RWPE2 (cell line): Measurements from ENCODE around the gene MKX.

Source experiments
- ATAC-seq: fragments of 200-7000 bp; cut with Tn5 transposase; 3 replicates; pipeline ENCODE4 v1.9.1; 2021; ENCODE audit warnings: low read depth
- DNase-seq: peaks from one replicate; pipeline ENCODE4 v3.0.0-alpha.2; 2020; ENCODE audit warnings: low spot score
- H3K27ac ChIP-seq: fragments of 450-650 bp; 2 replicates; pipeline ENCODE4 v1.5.1; 2017; ENCODE audit warnings: mild to moderate bottlenecking; ENCODE audit not compliant: poor library complexity, severe bottlenecking
- H3K27me3 ChIP-seq: fragments of 250-450 bp; sonication (Bioruptor Pico); 2 replicates; pipeline ENCODE4 v1.5.1; 2021; ENCODE audit warnings: mild to moderate bottlenecking, moderate library complexity; ENCODE audit not compliant: insufficient read depth, poor library complexity, severe bottlenecking
- H3K36me3 ChIP-seq: fragments of 250-450 bp; sonication (Bioruptor Pico); 2 replicates; pipeline ENCODE4 v1.5.1; 2020; ENCODE audit warnings: low read depth, mild to moderate bottlenecking, moderate library complexity
- H3K4me1 ChIP-seq: fragments of 250-450 bp; sonication (Bioruptor Pico); 2 replicates; pipeline ENCODE4 v1.5.1; 2021; ENCODE audit warnings: mild to moderate bottlenecking, moderate library complexity; ENCODE audit not compliant: insufficient read depth, poor library complexity, severe bottlenecking
- H3K4me3 ChIP-seq: fragments of 250-450 bp; sonication (Bioruptor Pico); 2 replicates; pipeline ENCODE4 v1.5.1; 2021; ENCODE audit warnings: mild to moderate bottlenecking, moderate library complexity; ENCODE audit not compliant: severe bottlenecking
- H3K9me3 ChIP-seq: fragments of 250-450 bp; sonication (Bioruptor Pico); 2 replicates; pipeline ENCODE4 v1.5.1; 2021; ENCODE audit warnings: mild to moderate bottlenecking, moderate library complexity; ENCODE audit not compliant: severe bottlenecking
- TF ChIP-seq, protein P1 (sequence below): fragments of 450-650 bp; IDR thresholded peaks from one replicate; pipeline ENCODE4 v1.5.1; 2017; ENCODE audit warnings: mild to moderate bottlenecking, moderate library complexity; ENCODE audit not compliant: poor library complexity, severe bottlenecking

Gene MKX

DNA sequence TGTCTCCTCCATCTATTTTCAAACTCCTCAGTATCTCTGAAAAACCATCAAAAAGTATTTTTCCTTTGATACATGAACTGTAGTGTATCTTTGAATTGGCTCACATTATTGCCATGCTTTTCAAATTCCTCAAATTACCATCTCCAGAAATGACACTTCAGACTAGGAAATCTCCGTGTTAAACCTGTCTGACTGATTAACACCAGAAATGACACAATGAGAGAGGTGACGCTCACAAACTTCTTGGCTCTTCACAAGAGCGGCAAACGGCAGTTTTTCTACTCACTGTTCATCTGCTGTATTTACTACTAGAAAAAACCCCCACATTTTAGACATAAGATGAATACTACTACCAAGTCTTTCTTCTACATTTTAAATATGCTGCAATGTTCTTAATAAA is 56.6 kb downstream of the MKX start:
- no peaks in the 10 kb centered on the region for H3K4me1 ChIP-seq
- no peak overlapping the region for H3K27ac ChIP-seq
- DNase-seq, result no peak
- no peaks in the 10 kb centered on the region for H3K9me3 ChIP-seq
- TF ChIP-seq, protein P1, sequence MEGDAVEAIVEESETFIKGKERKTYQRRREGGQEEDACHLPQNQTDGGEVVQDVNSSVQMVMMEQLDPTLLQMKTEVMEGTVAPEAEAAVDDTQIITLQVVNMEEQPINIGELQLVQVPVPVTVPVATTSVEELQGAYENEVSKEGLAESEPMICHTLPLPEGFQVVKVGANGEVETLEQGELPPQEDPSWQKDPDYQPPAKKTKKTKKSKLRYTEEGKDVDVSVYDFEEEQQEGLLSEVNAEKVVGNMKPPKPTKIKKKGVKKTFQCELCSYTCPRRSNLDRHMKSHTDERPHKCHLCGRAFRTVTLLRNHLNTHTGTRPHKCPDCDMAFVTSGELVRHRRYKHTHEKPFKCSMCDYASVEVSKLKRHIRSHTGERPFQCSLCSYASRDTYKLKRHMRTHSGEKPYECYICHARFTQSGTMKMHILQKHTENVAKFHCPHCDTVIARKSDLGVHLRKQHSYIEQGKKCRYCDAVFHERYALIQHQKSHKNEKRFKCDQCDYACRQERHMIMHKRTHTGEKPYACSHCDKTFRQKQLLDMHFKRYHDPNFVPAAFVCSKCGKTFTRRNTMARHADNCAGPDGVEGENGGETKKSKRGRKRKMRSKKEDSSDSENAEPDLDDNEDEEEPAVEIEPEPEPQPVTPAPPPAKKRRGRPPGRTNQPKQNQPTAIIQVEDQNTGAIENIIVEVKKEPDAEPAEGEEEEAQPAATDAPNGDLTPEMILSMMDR, result no peak
- H3K4me3 ChIP-seq, result no peak overlapping the region
- ATAC-seq, result no peak
- no peaks in the 10 kb centered on the region for H3K27me3 ChIP-seq
- H3K36me3 ChIP-seq, result no peaks in the 10 kb centered on the region

DNA sequence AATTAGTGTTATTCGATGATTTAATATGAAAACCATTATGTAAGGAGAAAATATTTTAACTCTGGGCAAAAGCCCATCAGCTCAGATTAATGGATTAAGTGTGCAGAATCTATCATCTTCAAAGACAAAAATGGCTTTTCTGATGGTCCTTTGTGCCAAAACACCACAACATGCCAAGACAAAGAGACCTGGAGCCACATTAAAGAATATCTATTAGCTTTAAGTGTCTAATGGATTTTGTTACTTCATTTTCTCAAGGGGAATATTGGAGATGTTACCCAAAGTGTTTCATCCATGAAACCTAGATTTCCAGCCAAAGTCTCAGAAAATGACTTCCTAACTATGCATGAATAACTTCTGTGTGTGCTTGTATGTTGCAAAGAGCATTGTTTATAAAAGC is 57.3 kb downstream of the MKX start:
- ATAC-seq (no peak), DNase-seq (no peak)
- Histone ChIP-seq H3K4me3 (no peak overlapping the region), H3K27me3 (no peaks in the 10 kb centered on the region), H3K4me1 (no peaks in the 10 kb centered on the region), H3K27ac (no peak overlapping the region), H3K9me3 (no peaks in the 10 kb centered on the region), H3K36me3 (no peaks in the 10 kb centered on the region)
- TF ChIP-seq, protein P1, result no peak

DNA sequence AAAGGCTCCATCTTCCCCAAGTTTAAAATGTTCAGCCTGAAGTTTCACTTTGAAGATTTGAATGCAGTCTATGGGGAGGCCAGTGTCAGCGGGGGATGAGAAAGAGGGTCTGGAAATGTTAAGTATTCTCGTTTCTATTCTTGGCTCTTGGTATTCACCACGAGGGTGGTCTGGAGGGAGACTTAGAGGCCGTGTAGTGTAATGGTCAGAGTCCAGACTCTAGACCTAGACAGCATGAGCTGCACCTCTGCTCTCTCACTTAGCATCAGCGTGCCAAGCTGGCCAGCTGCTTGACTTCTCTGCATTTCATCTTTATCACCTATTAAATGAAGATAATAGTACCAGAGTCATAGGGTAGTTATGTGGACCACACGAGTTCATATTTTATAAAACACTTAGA is 57.9 kb downstream of the MKX start:
- Histone ChIP-seq H3K27ac (no peak overlapping the region), H3K4me3 (no peak overlapping the region), H3K9me3 (no peaks in the 10 kb centered on the region), H3K27me3 (no peaks in the 10 kb centered on the region), H3K36me3 (no peaks in the 10 kb centered on the region), H3K4me1 (no peaks in the 10 kb centered on the region)
- DNase-seq (no peak), ATAC-seq (no peak)
- TF ChIP-seq, protein P1, result no peak

DNA sequence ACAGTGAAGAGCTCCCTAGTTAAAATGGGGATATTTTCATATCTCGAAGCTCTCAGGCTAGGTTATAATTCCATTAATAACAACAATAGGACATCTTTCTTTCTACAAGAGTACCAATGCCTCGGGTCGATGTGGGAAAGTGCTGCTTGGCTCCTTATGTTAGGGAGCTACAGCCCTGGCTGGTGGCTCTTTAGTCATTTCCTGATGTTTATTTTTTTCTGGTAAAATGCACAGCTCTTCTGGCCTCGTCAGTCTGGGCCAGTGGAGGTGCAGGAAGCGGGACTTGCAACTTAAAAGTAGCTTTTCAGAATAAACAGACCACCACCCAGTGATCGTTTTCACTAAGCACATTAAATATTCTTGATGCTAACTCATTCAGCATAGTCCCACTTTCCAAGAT is 58.3 kb downstream of the MKX start:
- H3K4me3 ChIP-seq, result no peak overlapping the region
- ATAC-seq (no peak), DNase-seq (no peak)
- no peaks in the 10 kb centered on the region for H3K9me3 ChIP-seq
- H3K27ac ChIP-seq, result no peak overlapping the region
- no peaks in the 10 kb centered on the region for H3K36me3 ChIP-seq
- H3K27me3 ChIP-seq, result no peaks in the 10 kb centered on the region
- TF ChIP-seq, protein P1, result no peak
- no peaks in the 10 kb centered on the region for H3K4me1 ChIP-seq

DNA sequence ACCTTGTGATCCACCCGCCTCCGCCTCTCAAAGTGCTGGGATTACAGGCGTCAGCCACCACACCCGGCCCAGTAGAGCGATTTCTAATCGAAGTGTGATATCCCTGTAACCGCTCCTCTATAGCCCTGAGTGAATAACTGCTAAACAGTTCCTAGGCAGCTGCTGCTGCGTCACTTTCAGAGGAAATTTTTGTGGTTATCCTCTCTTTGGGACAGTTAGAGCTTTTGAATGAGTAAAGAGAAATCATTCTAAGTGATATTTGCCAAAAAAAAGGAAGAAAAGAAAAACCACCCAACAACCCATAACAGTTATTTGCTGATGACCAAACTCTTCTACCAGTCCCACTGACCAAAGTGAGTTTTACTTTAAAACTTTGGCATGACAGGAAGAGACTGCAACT is 59.9 kb downstream of the MKX start:
- TF ChIP-seq, protein P1, result no peak
- Histone ChIP-seq H3K4me3 (no peak overlapping the region), H3K4me1 (no peaks in the 10 kb centered on the region), H3K9me3 (no peaks in the 10 kb centered on the region), H3K27me3 (no peaks in the 10 kb centered on the region), H3K27ac (no peak overlapping the region), H3K36me3 (no peaks in the 10 kb centered on the region)
- ATAC-seq (no peak), DNase-seq (no peak)
